ENCODE measurements around the gene PLA2G3. TPM values are rescaled to one million over a fixed set of nuclear protein-coding genes. Genes with fewer than 3 reads are reported as not detected.
A peak's percentile ranks its signal among the peaks of the same experiment; 100 is the strongest.
"Not testable (repeated sequence)": the region's sequence is repeated elsewhere in the genome, so short reads cannot be mapped to it uniquely, and the experiment has no call there.

PLA2G3 gene
- total RNA-seq, 1 donor from 2014 or later, result not detected

DNA sequence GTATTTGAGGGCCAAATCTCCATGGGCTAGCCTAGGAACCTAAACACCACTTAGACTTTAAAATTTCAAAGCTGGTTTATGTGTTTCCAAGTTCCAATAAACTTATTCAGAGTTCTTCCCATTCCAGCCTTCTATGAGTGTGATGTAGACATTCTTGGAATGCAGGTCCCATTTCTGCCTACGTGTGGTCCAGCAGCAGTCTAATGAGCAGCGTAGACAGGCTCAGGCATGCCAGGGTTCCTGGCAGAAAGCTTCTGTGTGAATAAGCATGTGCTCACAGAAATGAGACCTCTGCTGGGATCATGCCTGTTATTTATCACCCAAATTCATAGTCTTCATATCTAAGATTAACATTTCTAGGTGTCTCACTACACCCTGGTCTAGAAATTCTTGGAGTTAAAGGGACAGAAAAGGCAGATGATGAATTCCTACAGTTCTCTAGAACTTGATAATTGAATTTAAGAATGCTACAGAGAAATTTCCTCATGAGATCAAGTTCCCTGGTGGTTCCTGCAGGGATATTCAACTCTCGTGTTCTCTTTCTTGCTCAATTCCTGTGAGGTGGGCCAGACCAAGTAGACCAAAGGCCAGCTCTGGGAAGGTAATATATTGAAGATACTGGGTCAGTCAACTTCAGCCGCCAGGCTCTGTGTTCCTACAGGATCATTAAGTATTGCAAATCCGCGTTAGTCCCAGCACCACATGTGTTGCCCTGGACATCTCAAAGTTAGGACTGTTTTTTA, 37.3 kb upstream of the PLA2G3 start:
- DNase-seq (ENCODE audit: low read depth), result peak; percentile 76
- TF ChIP-seq, protein P1, sequence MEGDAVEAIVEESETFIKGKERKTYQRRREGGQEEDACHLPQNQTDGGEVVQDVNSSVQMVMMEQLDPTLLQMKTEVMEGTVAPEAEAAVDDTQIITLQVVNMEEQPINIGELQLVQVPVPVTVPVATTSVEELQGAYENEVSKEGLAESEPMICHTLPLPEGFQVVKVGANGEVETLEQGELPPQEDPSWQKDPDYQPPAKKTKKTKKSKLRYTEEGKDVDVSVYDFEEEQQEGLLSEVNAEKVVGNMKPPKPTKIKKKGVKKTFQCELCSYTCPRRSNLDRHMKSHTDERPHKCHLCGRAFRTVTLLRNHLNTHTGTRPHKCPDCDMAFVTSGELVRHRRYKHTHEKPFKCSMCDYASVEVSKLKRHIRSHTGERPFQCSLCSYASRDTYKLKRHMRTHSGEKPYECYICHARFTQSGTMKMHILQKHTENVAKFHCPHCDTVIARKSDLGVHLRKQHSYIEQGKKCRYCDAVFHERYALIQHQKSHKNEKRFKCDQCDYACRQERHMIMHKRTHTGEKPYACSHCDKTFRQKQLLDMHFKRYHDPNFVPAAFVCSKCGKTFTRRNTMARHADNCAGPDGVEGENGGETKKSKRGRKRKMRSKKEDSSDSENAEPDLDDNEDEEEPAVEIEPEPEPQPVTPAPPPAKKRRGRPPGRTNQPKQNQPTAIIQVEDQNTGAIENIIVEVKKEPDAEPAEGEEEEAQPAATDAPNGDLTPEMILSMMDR (conservative IDR thresholded peaks at IDR 0.05; ENCODE audit: low read depth, low read length), result no peak
- no peak overlapping the region for H3K4me3 ChIP-seq (ENCODE audit: low read depth, low read length)

DNA sequence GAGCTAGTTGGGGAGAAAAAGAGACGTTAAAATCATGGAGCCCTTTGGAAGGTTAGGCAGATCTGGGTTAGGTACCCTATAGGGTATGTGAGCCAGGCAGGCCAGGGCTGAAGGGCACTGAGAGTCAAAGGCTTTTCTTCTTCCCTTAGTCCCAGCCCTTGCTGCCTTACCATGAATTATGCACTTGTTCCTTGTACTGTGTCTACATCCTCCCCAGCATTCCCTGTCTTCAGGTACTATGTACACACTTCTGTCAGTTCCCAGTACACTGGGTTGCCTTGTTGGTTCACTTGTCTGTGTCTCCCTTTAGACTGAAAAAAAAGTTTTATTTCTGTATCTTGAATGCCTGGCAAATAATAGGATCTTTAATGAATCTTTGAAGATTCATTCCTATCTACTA, 36.6 kb upstream of the PLA2G3 start:
- no peak overlapping the region for H3K4me3 ChIP-seq (ENCODE audit: low read depth, low read length)
- DNase-seq (ENCODE audit: low read depth), result no peak
- TF ChIP-seq, protein P1 (conservative IDR thresholded peaks at IDR 0.05; ENCODE audit: low read depth, low read length), result no peak

DNA sequence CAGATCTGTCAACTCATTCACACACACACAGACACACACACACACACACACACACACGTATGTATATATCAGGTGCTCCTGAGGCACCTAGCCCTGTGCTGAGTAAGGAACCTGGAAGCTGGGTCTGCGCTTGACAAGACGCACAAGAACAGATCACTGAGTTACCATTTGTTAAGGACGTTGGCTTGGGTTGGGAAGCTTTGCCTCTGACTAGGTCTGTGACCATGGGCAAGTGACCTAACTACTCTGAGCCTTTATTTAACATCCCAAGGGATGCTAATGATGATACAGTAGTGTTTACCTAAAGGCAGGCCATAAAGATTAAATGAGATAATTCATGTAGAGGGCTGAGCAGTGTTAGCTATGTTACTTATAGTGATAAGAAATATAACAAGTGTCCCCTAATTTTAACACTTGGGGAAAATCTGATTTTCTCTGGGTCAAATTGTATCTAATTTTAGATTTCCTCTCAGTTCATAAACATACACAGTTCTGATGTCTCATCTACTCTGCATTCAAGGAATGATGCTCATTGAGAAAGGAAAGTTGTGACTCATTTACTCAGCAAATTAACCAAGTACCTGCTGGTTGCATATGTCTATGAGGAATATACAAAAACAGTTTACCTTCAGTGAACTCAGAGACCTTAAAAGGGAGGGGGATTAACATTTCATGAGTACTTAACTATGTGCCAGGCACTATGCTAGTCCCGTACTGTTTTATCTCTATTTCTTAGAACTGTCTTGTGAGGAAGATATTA, 33.3 kb upstream of the PLA2G3 start:
- no peak overlapping the region for H3K4me3 ChIP-seq (ENCODE audit: low read depth, low read length)
- TF ChIP-seq, protein P1 (conservative IDR thresholded peaks at IDR 0.05; ENCODE audit: low read depth, low read length), result no peak
- DNase-seq (ENCODE audit: low read depth), result peak; percentile 85

DNA sequence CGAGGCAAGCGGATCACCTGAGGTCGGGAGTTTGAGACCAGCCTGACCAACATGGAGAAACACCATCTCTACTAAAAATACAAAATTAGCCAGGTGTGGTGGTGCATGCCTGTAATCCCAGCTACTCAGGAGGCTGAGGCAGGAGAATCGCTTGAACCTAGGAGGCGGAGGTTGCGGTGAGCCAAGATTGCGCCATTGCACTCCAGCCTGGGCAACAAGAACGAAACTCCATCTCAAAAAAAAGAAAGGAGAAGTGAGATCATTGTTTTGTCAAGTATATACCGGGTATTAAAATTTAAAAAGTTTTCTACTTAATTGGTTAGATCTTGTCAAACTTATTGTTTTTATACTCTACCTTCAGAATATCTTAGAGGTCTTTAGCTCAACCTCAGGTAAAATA, 31.4 kb upstream of the PLA2G3 start:
- DNase-seq (ENCODE audit: low read depth); H3K4me3 ChIP-seq (ENCODE audit: low read depth, low read length): not testable (repeated sequence)

DNA sequence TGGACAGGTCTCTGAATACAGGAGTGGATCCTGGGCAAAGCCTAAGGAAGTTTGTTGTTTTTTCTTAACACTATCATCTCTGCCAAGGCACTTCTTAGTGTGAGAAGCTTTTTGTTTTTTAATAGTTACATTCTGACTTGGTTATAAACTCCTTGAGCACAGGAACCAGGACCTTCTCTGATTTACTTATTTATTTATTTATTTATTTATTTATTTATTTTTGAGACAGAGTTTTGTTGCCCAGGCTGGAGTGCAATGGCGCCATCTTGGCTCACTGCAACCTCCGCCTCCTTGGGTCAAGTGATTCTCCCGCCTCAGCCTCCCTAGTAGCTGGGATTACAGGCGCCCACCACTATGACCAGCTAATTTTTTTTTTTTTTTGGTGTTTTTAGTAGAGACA, 30.7 kb upstream of the PLA2G3 start:
- DNase-seq (ENCODE audit: low read depth), result no peak
- H3K4me3 ChIP-seq (ENCODE audit: low read depth, low read length), result no peak overlapping the region
- TF ChIP-seq, protein P1 (conservative IDR thresholded peaks at IDR 0.05; ENCODE audit: low read depth, low read length), result no peak

DNA sequence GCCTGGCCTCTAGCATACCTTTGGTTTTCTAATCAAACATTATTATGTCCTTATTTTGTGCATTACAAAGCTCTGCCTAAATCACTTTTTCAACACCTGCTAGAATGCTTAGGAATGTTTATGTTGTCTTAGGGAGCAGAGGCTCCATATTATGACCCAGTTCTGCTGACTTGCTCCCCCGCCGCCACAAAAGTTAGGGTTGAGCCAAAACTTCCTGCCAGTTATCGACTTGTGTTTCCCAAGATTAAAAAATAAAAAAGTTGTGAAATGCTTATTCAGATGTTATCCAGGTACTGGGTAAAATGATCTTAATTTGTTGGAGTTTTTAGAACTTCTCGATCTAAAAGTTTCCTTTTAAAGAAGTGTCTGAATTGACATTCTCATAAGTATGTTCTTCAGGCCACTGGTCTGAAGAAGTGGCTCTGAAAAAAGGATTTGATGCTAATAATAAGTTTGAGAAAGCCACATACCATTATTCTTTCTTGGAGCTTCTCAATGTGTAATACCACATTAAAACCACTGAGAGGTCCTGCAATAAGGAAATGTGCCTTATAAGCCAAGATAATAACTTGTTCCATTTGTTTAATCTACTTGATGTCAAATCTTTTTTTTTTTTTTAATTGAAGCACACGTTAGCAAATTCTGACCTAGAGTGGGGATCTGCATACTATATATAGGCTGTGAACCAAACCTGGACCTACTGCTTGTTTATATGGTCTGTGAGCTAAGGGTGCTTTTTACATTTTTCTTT, 21.9 kb upstream of the PLA2G3 start:
- no peak overlapping the region for H3K4me3 ChIP-seq (ENCODE audit: low read depth, low read length)
- TF ChIP-seq, protein P1 (conservative IDR thresholded peaks at IDR 0.05; ENCODE audit: low read depth, low read length), result peak; percentile 16
- DNase-seq (ENCODE audit: low read depth), result no peak

DNA sequence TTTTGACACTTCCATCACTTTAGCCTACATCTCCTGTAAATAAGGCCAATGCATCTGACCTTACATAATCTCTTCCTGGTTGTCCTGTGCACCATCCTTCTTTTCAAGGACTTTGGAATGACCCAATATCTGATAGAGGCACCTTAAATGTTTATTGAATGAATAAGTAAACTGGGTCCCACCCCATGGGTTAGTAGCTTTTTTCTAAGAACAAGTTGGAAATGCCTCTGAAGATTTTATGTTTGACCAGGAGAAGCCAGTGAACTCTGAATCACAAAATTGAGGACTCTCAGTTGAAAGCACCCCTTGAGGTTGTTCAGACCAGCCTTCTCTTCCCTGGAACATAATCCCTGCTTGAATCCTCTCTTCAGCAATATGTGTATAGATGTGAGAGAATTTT, 21.1 kb upstream of the PLA2G3 start:
- TF ChIP-seq, protein P1 (conservative IDR thresholded peaks at IDR 0.05; ENCODE audit: low read depth, low read length), result no peak
- DNase-seq (ENCODE audit: low read depth), result no peak
- peak overlapping the region; percentile 97 for H3K4me3 ChIP-seq (ENCODE audit: low read depth, low read length)

Measured in epithelial cell of proximal tubule (primary cell).